Spleen (tissue), 11 donors: ENCODE data around the gene PCDHGA11. TPM values are rescaled to one million over a fixed set of nuclear protein-coding genes. Genes with fewer than 3 reads are reported as not detected.
A peak's percentile ranks its signal among the peaks of the same experiment; 100 is the strongest.
"Not testable (repeated sequence)": the region's sequence is repeated elsewhere in the genome, so short reads cannot be mapped to it uniquely, and the experiment has no call there.

Experiments
- DNase-seq: peaks from one replicate; pipeline ENCODE4 v3.0.0-alpha.2; 2020
- H3K27ac ChIP-seq, 8 donors: fragments of 200-600 bp; sonication (generic) in 7 of 8; 1 replicate in 4 of 8; 2 replicates in 4 of 8; pipeline versions ENCODE4 v1.5.0 to v1.8.0; 2016 to 2021; ENCODE audit warnings: inconsistent platforms in 4 of 8, mild to moderate bottlenecking in 4 of 8, moderate library complexity in 1 of 8
- H3K27me3 ChIP-seq, 7 donors: fragments of 200-600 bp; sonication (generic) in 6 of 7; replicated peaks in 1 of 7; 1 replicate in 4 of 7; 2 replicates in 3 of 7; pipeline versions ENCODE4 v1.5.0 to v1.8.0; 2016 to 2021; ENCODE audit warnings: inconsistent platforms in 3 of 7, mild to moderate bottlenecking in 1 of 7
- H3K36me3 ChIP-seq, 6 donors: fragments of 200-600 bp; sonication (generic) in 5 of 6; 1 replicate in 4 of 6; 2 replicates in 2 of 6; pipeline versions ENCODE4 v1.5.0 to v1.8.0; 2016 to 2021; ENCODE audit warnings: inconsistent platforms in 2 of 6
- H3K4me1 ChIP-seq, 6 donors: fragments of 200-600 bp; sonication (generic) in 5 of 6; 1 replicate in 3 of 6; 2 replicates in 3 of 6; pipeline versions ENCODE4 v1.5.0 to v1.8.0; 2016 to 2021; ENCODE audit warnings: inconsistent platforms in 3 of 6
- H3K4me3 ChIP-seq, 8 donors: fragments of 200-600 bp; sonication (generic) in 7 of 8; 1 replicate in 4 of 8; 2 replicates in 4 of 8; pipeline versions ENCODE4 v1.5.0 to v1.8.0; 2016 to 2021; ENCODE audit warnings: inconsistent platforms in 4 of 8, mild to moderate bottlenecking in 4 of 8, moderate library complexity in 2 of 8
- H3K9me3 ChIP-seq, 8 donors: fragments of 200-600 bp; sonication (generic) in 7 of 8; 1 replicate in 4 of 8; 2 replicates in 4 of 8; pipeline versions ENCODE4 v1.5.0 to v1.8.0; 2016 to 2021; ENCODE audit warnings: inconsistent platforms in 4 of 8
- POLR2A ChIP-seq, 3 donors: fragments of 450-650 bp; IDR thresholded peaks; one replicate each; pipeline ENCODE4 v1.5.1; 2017; ENCODE audit warnings: antibody characterized with exemption in 3 of 3, mild to moderate bottlenecking in 1 of 3
- POLR2AphosphoS5 ChIP-seq, 3 donors: sonication (generic); formaldehyde crosslinking; IDR thresholded peaks; one replicate each; pipeline ENCODE4 v1.5.1; 2017; ENCODE audit warnings: antibody characterized with exemption in 3 of 3
- WGBS, 5 donors: extraction: QIAGEN DNeasy Blood & Tissue Kit in 3 of 5; methylation state at CpG; one replicate each; pipeline versions ENCODE4 v1.1.5 to v1.1.7; 2013 to 2018; 5-methylcytosine and 5-hydroxymethylcytosine counted together
- intact Hi-C: fragments of 100-400 bp; cut with DNase I; formaldehyde crosslinking; loops from one replicate; pipeline ENCODE4 v1.15.0; 2023; ENCODE audit warnings: low total_unique reads
- polyA plus RNA-seq, 3 donors: library from polyadenylated mRNA; stranded (reverse); fragments of 200-250 nt; gene quantifications; one replicate each; pipeline ENCODE4 v1.2.1, GENCODE V29; 2013
- total RNA-seq, 7 donors: library from RNA; depleted of rRNA in 3 of 7; stranded (reverse); fragments of >200 nt in 3 of 7; fragmentation: NEBNext Ultra II Directional in 4 of 7; extraction: Animal tissue kit (Norgen Biotek cat#: 25700) in 4 of 7; gene quantifications; one replicate each; pipeline versions ENCODE4 v1.1.0 to v1.2.1, GENCODE V29; 2016 to 2021
- TF ChIP-seq, protein P1 (sequence below), 11 experiments: fragments of 200-600 bp in 7 of 11; fragments of 450-650 bp in 4 of 11; sonication (generic) in 4 of 11; IDR thresholded peaks in 8 of 11; conservative IDR thresholded peaks in 3 of 11; 1 replicate in 7 of 11; 2 replicates in 4 of 11; pipeline versions ENCODE4 v1.4.0 to v1.8.0; 2016 to 2021; ENCODE audit warnings: antibody characterized with exemption in 11 of 11, inconsistent platforms in 4 of 11, mild to moderate bottlenecking in 1 of 11
- donor health status: healthy with polysubstance abuse.
- donor health status: DM: no; HTN: no; CAD: no; lungs with moderate emphysema.
- donor health status: DM: no; HTN: no; CAD: no.
- donor health status: Bipolar disorder and iron deficiency.
- donor health status: healthy.
- donor health status: DM: no; HTN: no; CAD: no.
- donor health status: DM: yes; HTN: yes; CAD: no.

Gene PCDHGA11
- total and polyA plus RNA-seq, 10 donors = 0.13 to 5.7 (median 2.8) TPM

- H3K4me3 ChIP-seq = peak within 1 kb of the TSS; percentile 11 to 60 (median 32)
- TF ChIP-seq POLR2AphosphoS5 (IDR thresholded peaks at IDR 0.05) = no peak
- TF ChIP-seq, protein P1, sequence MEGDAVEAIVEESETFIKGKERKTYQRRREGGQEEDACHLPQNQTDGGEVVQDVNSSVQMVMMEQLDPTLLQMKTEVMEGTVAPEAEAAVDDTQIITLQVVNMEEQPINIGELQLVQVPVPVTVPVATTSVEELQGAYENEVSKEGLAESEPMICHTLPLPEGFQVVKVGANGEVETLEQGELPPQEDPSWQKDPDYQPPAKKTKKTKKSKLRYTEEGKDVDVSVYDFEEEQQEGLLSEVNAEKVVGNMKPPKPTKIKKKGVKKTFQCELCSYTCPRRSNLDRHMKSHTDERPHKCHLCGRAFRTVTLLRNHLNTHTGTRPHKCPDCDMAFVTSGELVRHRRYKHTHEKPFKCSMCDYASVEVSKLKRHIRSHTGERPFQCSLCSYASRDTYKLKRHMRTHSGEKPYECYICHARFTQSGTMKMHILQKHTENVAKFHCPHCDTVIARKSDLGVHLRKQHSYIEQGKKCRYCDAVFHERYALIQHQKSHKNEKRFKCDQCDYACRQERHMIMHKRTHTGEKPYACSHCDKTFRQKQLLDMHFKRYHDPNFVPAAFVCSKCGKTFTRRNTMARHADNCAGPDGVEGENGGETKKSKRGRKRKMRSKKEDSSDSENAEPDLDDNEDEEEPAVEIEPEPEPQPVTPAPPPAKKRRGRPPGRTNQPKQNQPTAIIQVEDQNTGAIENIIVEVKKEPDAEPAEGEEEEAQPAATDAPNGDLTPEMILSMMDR (IDR thresholded peaks at IDR 0.05 in 8 of 11, conservative IDR thresholded peaks at IDR 0.05 in 3 of 11) = peak in 9 of 11 experiments; percentile 3 to 65 (median 44)
- H3K36me3 ChIP-seq = peaks cover 0 to 6% (median 0%) of the 10 kb centered on the region in 6 donors
- no peak within 1 kb of the TSS for H3K27ac ChIP-seq
- H3K9me3 ChIP-seq = peaks cover 4 to 98% (median 88%) of the 10 kb centered on the region in 8 donors
- no peak for DNase-seq
- WGBS, 5 donors = 12 to 16% (median 14%) methylated on average over 25 to 31 of the region's 31 CpGs
- peaks cover 0 to 21% (median 5%) of the 10 kb centered on the region in 6 donors for H3K4me1 ChIP-seq
- intact Hi-C loops = no loop called here
- H3K27me3 ChIP-seq = peaks cover 0 to 99% (median 30%) of the 10 kb centered on the region in 7 donors
Measured at GRCh38 chr5:141412854-141413539, 7.9 kb upstream of the PCDHGA11 start, which contains the start of gene PCDHGA10. TSS of gene PCDHGA10 (plus strand) at chr5:141412987. CDS start at chr5:141413176, 189 bp downstream.

- intact Hi-C loops = no loop called here
- Histone ChIP-seq H3K27me3 (peaks cover 0 to 99% (median 28%) of the 10 kb centered on the region in 7 donors), H3K4me3 (peak overlapping the region; percentile 11 to 60 (median 32)), H3K36me3 (peaks cover 0 to 6% (median 0%) of the 10 kb centered on the region in 6 donors), H3K27ac (no peak overlapping the region), H3K4me1 (peaks cover 0 to 21% (median 5%) of the 10 kb centered on the region in 6 donors), H3K9me3 (peaks cover 4 to 98% (median 88%) of the 10 kb centered on the region in 8 donors)
- 15 to 21% (median 17%) methylated on average over 25 of the region's 25 CpGs for WGBS, 5 donors
- no peak for DNase-seq
- TF ChIP-seq, protein P1 (IDR thresholded peaks at IDR 0.05 in 8 of 11, conservative IDR thresholded peaks at IDR 0.05 in 3 of 11) = no peak
- no peak for TF ChIP-seq POLR2A (IDR thresholded peaks at IDR 0.05)
- no peak for TF ChIP-seq POLR2AphosphoS5 (IDR thresholded peaks at IDR 0.05)
Measured at GRCh38 chr5:141413540-141414069, 7.2 kb upstream of the PCDHGA11 start.

- H3K27me3 ChIP-seq = peaks cover 0 to 99% (median 29%) of the 10 kb centered on the region in 7 donors
- H3K4me3 ChIP-seq = peak overlapping the region in 1 of 8 donors; percentile 37
- not testable (repeated sequence) for H3K27ac ChIP-seq, H3K36me3 ChIP-seq, DNase-seq
- 24 to 39% (median 30%) methylated on average over 9 to 46 of the region's 46 CpGs for WGBS, 5 donors
- intact Hi-C loops = loop anchor here (5.0 kb wide), 1 partner anchor 148 kb away; no protein-coding TSS in a partner anchor
- H3K4me1 ChIP-seq = peaks cover 0 to 21% (median 5%) of the 10 kb centered on the region in 6 donors
- H3K9me3 ChIP-seq = peaks cover 3 to 98% (median 88%) of the 10 kb centered on the region in 8 donors
Measured at GRCh38 chr5:141414548-141415274, 6.1 kb upstream of the PCDHGA11 start.

GRCh38 chr5:141415275-141415618, 5.6 kb upstream of the PCDHGA11 start:
- peaks cover 0 to 21% (median 5%) of the 10 kb centered on the region in 6 donors for H3K4me1 ChIP-seq
- H3K9me3 ChIP-seq = peaks cover 2 to 98% (median 88%) of the 10 kb centered on the region in 8 donors
- intact Hi-C loops = loop anchor here (5.0 kb wide), 1 partner anchor 147 kb away; no protein-coding TSS in a partner anchor
- H3K27ac ChIP-seq, H3K36me3 ChIP-seq, DNase-seq: not testable (repeated sequence)
- peak overlapping the region in 1 of 8 donors; percentile 37 for H3K4me3 ChIP-seq
- H3K27me3 ChIP-seq = peaks cover 0 to 99% (median 27%) of the 10 kb centered on the region in 7 donors
- WGBS, 5 donors = 18 to 39% (median 23%) methylated on average over 11 to 24 of the region's 24 CpGs
